Stimulated activated CD4-positive, alpha-beta T cell treated with anti-CD3 and anti-CD28 coated beads, Interleukin-15, amount 100 ng/mL, for 48 hours (primary cell): Measurements from ENCODE around the gene MAGEB10.
"Not testable (repeated sequence)": the region's sequence is repeated elsewhere in the genome, so short reads cannot be mapped to it uniquely, and the experiment has no call there.

Source experiments
- DNase-seq, 2 donors: peaks; one replicate each; pipeline ENCODE4 v3.0.0-alpha.2; 2020; ENCODE audit warnings: low read depth in 2 of 2

Gene MAGEB10

GRCh38 chrX:27807690-27808089 is at the start of gene MAGEB10:
TSS of gene MAGEB10 (plus strand) at chrX:27807990. CDS start at chrX:27821307, 13,317 bp downstream.
- no peak for DNase-seq

- no peak for DNase-seq
Observed at GRCh38 chrX:27765718-27766117, 42.1 kb upstream of the MAGEB10 start.

- no peak for DNase-seq
Observed at GRCh38 chrX:27767387-27767786, 40.4 kb upstream of the MAGEB10 start.

GRCh38 chrX:27775984-27776383 is 31.8 kb upstream of the MAGEB10 start:
- no peak for DNase-seq

- no peak for DNase-seq
Observed at GRCh38 chrX:27796640-27797257, 11.0 kb upstream of the MAGEB10 start.

- DNase-seq, result no peak
Observed at GRCh38 chrX:27797575-27797974, 10.2 kb upstream of the MAGEB10 start.

- DNase-seq, result no peak
Observed at GRCh38 chrX:27808226-27808625, 436 bp downstream of the MAGEB10 start.

- not testable (repeated sequence) for DNase-seq
Observed at GRCh38 chrX:27808991-27809859, 1.4 kb downstream of the MAGEB10 start.

GRCh38 chrX:27815209-27815608 is 7.4 kb downstream of the MAGEB10 start:
- DNase-seq, result no peak

GRCh38 chrX:27823812-27824211 is 16.0 kb downstream of the MAGEB10 start:
- no peak for DNase-seq

- no peak for DNase-seq
Observed at GRCh38 chrX:27838185-27838584, 30.4 kb downstream of the MAGEB10 start.

- no peak for DNase-seq
Observed at GRCh38 chrX:27840881-27841280, 33.1 kb downstream of the MAGEB10 start.

GRCh38 chrX:27842859-27843258 is 35.1 kb downstream of the MAGEB10 start:
- DNase-seq, result no peak

- DNase-seq, result no peak
Observed at GRCh38 chrX:27860337-27860736, 52.5 kb downstream of the MAGEB10 start.

- DNase-seq, result no peak
Observed at GRCh38 chrX:27863809-27864208, 56.0 kb downstream of the MAGEB10 start.
